ENCODE results near the gene EML5.

The EML5 gene

DNA sequence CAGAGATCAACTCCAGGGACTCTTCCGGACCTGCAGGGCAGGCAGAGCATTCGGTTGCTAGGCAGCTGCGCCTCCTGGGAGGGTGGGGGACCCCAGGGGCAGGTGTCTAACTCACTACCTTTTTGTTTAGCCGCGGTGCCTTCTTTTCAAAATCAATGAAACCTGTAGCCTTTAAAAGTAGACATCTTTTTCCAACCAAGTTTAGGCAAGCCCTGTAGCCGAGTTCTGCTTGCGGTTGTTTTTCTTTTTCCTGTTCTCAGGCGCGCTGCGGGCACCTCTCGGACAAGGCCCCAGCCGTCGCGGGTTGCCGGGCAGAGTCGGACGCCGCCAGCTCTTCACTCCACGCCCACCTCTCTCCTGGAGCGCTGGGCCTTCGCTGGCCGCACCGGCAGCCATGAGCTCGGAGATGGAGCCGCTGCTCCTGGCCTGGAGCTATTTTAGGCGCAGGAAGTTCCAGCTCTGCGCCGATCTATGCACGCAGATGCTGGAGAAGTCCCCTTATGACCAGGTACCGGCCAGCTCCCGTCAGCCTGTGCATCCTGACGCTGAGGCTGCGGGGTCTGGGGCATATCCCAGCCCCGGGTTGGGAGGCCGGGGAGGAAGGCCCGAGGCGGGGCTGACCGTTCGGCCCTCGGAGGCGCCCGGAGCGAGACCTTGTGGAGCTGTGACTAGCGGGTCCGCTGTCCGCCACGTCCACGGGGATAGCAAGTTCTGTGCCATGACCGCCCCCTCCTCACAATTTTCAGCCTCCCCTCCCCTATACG lies 31.7 kb upstream of the EML5 start, which contains the start of gene TTC8:
Gene TTC8, plus strand, starts transcription at position 338 of the 764 bp plus-strand sequence. Its CDS starts 57 bp downstream, at position 395.
- H3K23ac ChIP-seq (ENCODE audit: low read length) = no peak within 1 kb of the TSS
- peaks cover 3% of the 10 kb centered on the region for H3K79me2 ChIP-seq (ENCODE audit: control insufficient read depth, insufficient read depth, low read length, poor library complexity)
- H3K4me1 ChIP-seq (ENCODE audit: control insufficient read depth in 1 of 2, insufficient read depth in 2 of 2, low read length in 2 of 2) = no peaks in the 10 kb centered on the region
- no peak within 1 kb of the TSS for H2BK12ac ChIP-seq (ENCODE audit: low read length)
- H3K4me3 ChIP-seq (ENCODE audit: low read depth, low read length) = peak within 1 kb of the TSS; percentile 88
- no peak within 1 kb of the TSS for H2AK5ac ChIP-seq (ENCODE audit: low read length)
- H2BK120ac ChIP-seq (ENCODE audit: insufficient read depth, low read length, poor library complexity) = no peak within 1 kb of the TSS
- no peaks in the 10 kb centered on the region for H3K9me3 ChIP-seq (ENCODE audit: insufficient read depth, low read depth, low read length)
- H3K36me3 ChIP-seq (ENCODE audit: control insufficient read depth in 1 of 2, insufficient read depth in 2 of 2, low read length in 2 of 2) = no peaks in the 10 kb centered on the region
- peak within 1 kb of the TSS; percentile 80 for H4K12ac ChIP-seq (ENCODE audit: low read depth, low read length)
- peak within 1 kb of the TSS; percentile 58 for H2BK5ac ChIP-seq (ENCODE audit: low read depth, low read length, poor library complexity)
- H3K79me1 ChIP-seq (ENCODE audit: low read length) = peaks cover 5% of the 10 kb centered on the region
- H3K4ac ChIP-seq (ENCODE audit: low read depth, low read length) = peak within 1 kb of the TSS; percentile 15
- peak within 1 kb of the TSS; percentile 70 for H3K9ac ChIP-seq (ENCODE audit: low read length)
- peak within 1 kb of the TSS; percentile 26 for H3K18ac ChIP-seq (ENCODE audit: low read length)
- no peaks in the 10 kb centered on the region for H3K27me3 ChIP-seq (ENCODE audit: insufficient read depth, low read length)
- peak within 1 kb of the TSS; percentile 80 for H4K8ac ChIP-seq (ENCODE audit: low read depth, low read length)
- H4K91ac ChIP-seq (ENCODE audit: low read depth, low read length) = peak within 1 kb of the TSS; percentile 42
- peak within 1 kb of the TSS; percentile 89 for H2AFZ ChIP-seq (ENCODE audit: insufficient read depth, low read length, poor library complexity)
- H3K4me2 ChIP-seq (ENCODE audit: low read length) = peak within 1 kb of the TSS; percentile 94
- H3K14ac ChIP-seq (ENCODE audit: low read length) = peak within 1 kb of the TSS; percentile 32
- WGBS (ENCODE audit: extremely low coverage, insufficient coverage, insufficient read length) = no CpG with 5 or more reads among the region's 50 CpGs
- DNase-seq = peak; percentile 89 to 91
- peak within 1 kb of the TSS; percentile 76 for H3K27ac ChIP-seq (ENCODE audit: low read depth, low read length)

DNA sequence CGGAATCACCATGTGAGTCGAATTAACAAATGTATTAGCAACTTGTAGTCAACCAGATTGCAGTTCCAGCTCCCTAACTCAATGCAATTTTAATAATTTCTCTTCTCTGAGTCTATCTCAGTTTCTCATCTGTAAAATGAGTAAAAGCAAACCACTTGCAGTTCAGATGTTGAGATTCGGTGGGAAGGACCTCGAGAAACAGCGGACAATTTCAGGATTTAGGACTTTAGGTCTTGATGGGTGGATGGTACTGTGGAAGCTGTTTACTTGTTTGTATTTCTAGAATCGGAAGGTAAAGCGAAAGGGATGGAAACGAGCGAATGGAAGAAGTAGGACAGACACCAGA lies 31.2 kb upstream of the EML5 start:
- H3K14ac ChIP-seq (ENCODE audit: low read length) = no peak overlapping the region
- no CpG with 5 or more reads among the region's 9 CpGs for WGBS (ENCODE audit: extremely low coverage, insufficient coverage, insufficient read length)
- H3K9ac ChIP-seq (ENCODE audit: low read length) = no peak overlapping the region

DNA sequence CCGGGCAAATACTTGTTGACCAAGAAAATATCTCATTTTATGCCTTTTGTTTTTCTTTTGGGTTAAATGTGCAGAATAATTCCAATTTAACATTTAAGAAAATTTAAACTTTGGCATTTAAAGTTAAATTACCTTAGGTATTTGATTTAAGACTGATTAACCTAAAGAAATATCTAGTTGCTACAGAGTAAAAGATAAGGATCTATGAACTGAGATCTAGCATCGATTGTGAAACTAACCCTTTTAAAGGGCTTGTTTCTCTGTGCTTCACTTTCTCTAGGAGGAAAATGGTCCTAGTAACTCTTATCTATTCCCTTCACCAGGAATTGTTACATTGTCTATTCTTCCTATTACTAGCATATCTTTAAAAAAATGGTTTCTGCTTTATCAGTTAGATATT lies 29.1 kb upstream of the EML5 start:
- H3K27ac ChIP-seq (ENCODE audit: low read depth, low read length) = no peak overlapping the region
- H3K27me3 ChIP-seq (ENCODE audit: insufficient read depth, low read length) = no peaks in the 10 kb centered on the region
- H3K9me3 ChIP-seq (ENCODE audit: insufficient read depth, low read depth, low read length) = no peaks in the 10 kb centered on the region
- H3K36me3 ChIP-seq (ENCODE audit: control insufficient read depth in 1 of 2, insufficient read depth in 2 of 2, low read length in 2 of 2) = no peaks in the 10 kb centered on the region
- H4K12ac ChIP-seq (ENCODE audit: low read depth, low read length) = no peak overlapping the region
- no peak overlapping the region for H3K9ac ChIP-seq (ENCODE audit: low read length)
- H3K4me3 ChIP-seq (ENCODE audit: low read depth, low read length) = no peak overlapping the region
- WGBS (ENCODE audit: extremely low coverage, insufficient coverage, insufficient read length) = no CpG with 5 or more reads among the region's 2 CpGs
- no peak overlapping the region for H3K4me2 ChIP-seq (ENCODE audit: low read length)
- no peak overlapping the region for H3K18ac ChIP-seq (ENCODE audit: low read length)
- H3K79me1 ChIP-seq (ENCODE audit: low read length) = peaks cover 5% of the 10 kb centered on the region
- no peak overlapping the region for H2AK5ac ChIP-seq (ENCODE audit: low read length)
- H2AFZ ChIP-seq (ENCODE audit: insufficient read depth, low read length, poor library complexity) = no peak overlapping the region
- H2BK120ac ChIP-seq (ENCODE audit: insufficient read depth, low read length, poor library complexity) = no peak overlapping the region
- DNase-seq = peak in 1 of 2 donors; percentile 68
- H4K8ac ChIP-seq (ENCODE audit: low read depth, low read length) = no peak overlapping the region
- H2BK12ac ChIP-seq (ENCODE audit: low read length) = no peak overlapping the region
- H3K14ac ChIP-seq (ENCODE audit: low read length) = no peak overlapping the region
- peaks cover 3% of the 10 kb centered on the region for H3K79me2 ChIP-seq (ENCODE audit: control insufficient read depth, insufficient read depth, low read length, poor library complexity)
- no peak overlapping the region for H3K4ac ChIP-seq (ENCODE audit: low read depth, low read length)
- no peak overlapping the region for H3K23ac ChIP-seq (ENCODE audit: low read length)
- H3K4me1 ChIP-seq (ENCODE audit: control insufficient read depth in 1 of 2, insufficient read depth in 2 of 2, low read length in 2 of 2) = no peaks in the 10 kb centered on the region
- no peak overlapping the region for H4K91ac ChIP-seq (ENCODE audit: low read depth, low read length)
- H2BK5ac ChIP-seq (ENCODE audit: low read depth, low read length, poor library complexity) = no peak overlapping the region

More for the DNA sequence above, 31.2 kb upstream of the EML5 start:
- no peak for DNase-seq
- no peak overlapping the region for H3K4me3 ChIP-seq (ENCODE audit: low read depth, low read length)
- no peak overlapping the region for H4K91ac ChIP-seq (ENCODE audit: low read depth, low read length)
- no peaks in the 10 kb centered on the region for H3K36me3 ChIP-seq (ENCODE audit: control insufficient read depth in 1 of 2, insufficient read depth in 2 of 2, low read length in 2 of 2)
- H3K27ac ChIP-seq (ENCODE audit: low read depth, low read length) = no peak overlapping the region
- no peak overlapping the region for H3K4ac ChIP-seq (ENCODE audit: low read depth, low read length)
- H3K79me1 ChIP-seq (ENCODE audit: low read length) = peaks cover 5% of the 10 kb centered on the region
- no peak overlapping the region for H4K12ac ChIP-seq (ENCODE audit: low read depth, low read length)
- no peak overlapping the region for H2AK5ac ChIP-seq (ENCODE audit: low read length)
- H4K8ac ChIP-seq (ENCODE audit: low read depth, low read length) = peak overlapping the region; percentile 70
- peaks cover 3% of the 10 kb centered on the region for H3K79me2 ChIP-seq (ENCODE audit: control insufficient read depth, insufficient read depth, low read length, poor library complexity)
- H3K18ac ChIP-seq (ENCODE audit: low read length) = no peak overlapping the region
- H3K27me3 ChIP-seq (ENCODE audit: insufficient read depth, low read length) = no peaks in the 10 kb centered on the region
- peak overlapping the region; percentile 94 for H3K4me2 ChIP-seq (ENCODE audit: low read length)
- no peak overlapping the region for H3K23ac ChIP-seq (ENCODE audit: low read length)
- H2AFZ ChIP-seq (ENCODE audit: insufficient read depth, low read length, poor library complexity) = peak overlapping the region; percentile 89
- no peaks in the 10 kb centered on the region for H3K9me3 ChIP-seq (ENCODE audit: insufficient read depth, low read depth, low read length)
- no peak overlapping the region for H2BK120ac ChIP-seq (ENCODE audit: insufficient read depth, low read length, poor library complexity)
- H3K4me1 ChIP-seq (ENCODE audit: control insufficient read depth in 1 of 2, insufficient read depth in 2 of 2, low read length in 2 of 2) = no peaks in the 10 kb centered on the region
- H2BK12ac ChIP-seq (ENCODE audit: low read length) = no peak overlapping the region
- H2BK5ac ChIP-seq (ENCODE audit: low read depth, low read length, poor library complexity) = no peak overlapping the region

DNA sequence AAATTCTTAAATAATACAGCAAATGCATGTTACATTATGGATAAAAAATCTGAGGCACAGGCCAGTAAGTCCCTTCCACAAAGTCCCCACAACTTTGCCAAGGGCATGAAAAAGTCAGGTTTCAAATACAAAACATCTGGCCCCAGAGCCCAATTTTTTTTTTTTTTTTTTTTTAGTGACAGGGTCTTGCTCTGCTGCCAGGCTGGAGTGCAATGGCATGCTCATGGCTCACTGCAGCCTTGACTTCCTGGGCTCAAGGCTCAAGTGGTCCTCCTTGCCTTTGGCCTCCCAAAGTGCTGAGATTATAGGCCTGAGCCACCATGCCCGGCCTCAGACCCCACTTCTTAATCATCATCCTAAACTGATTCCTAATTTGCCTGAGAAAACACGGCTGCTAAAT lies 28.6 kb upstream of the EML5 start:
- DNase-seq = no peak

More for the DNA sequence above, 28.6 kb upstream of the EML5 start:
- Histone ChIP-seq H3K14ac (ENCODE audit: low read length) (no peak overlapping the region), H3K4me3 (ENCODE audit: low read depth, low read length) (no peak overlapping the region), H3K4me2 (ENCODE audit: low read length) (no peak overlapping the region), H3K27me3 (ENCODE audit: insufficient read depth, low read length) (no peaks in the 10 kb centered on the region), H3K23ac (ENCODE audit: low read length) (no peak overlapping the region), H4K8ac (ENCODE audit: low read depth, low read length) (no peak overlapping the region), H3K4me1 (ENCODE audit: control insufficient read depth in 1 of 2, insufficient read depth in 2 of 2, low read length in 2 of 2) (no peaks in the 10 kb centered on the region), H3K36me3 (ENCODE audit: control insufficient read depth in 1 of 2, insufficient read depth in 2 of 2, low read length in 2 of 2) (no peaks in the 10 kb centered on the region), H3K9me3 (ENCODE audit: insufficient read depth, low read depth, low read length) (no peaks in the 10 kb centered on the region), H2AFZ (ENCODE audit: insufficient read depth, low read length, poor library complexity) (no peak overlapping the region), H2BK12ac (ENCODE audit: low read length) (no peak overlapping the region), H3K4ac (ENCODE audit: low read depth, low read length) (no peak overlapping the region), H2AK5ac (ENCODE audit: low read length) (no peak overlapping the region), H4K12ac (ENCODE audit: low read depth, low read length) (no peak overlapping the region), H2BK120ac (ENCODE audit: insufficient read depth, low read length, poor library complexity) (no peak overlapping the region), H4K91ac (ENCODE audit: low read depth, low read length) (no peak overlapping the region), H3K79me1 (ENCODE audit: low read length) (peaks cover 5% of the 10 kb centered on the region), H3K9ac (ENCODE audit: low read length) (no peak overlapping the region), H3K18ac (ENCODE audit: low read length) (no peak overlapping the region), H3K79me2 (ENCODE audit: control insufficient read depth, insufficient read depth, low read length, poor library complexity) (peaks cover 3% of the 10 kb centered on the region), H3K27ac (ENCODE audit: low read depth, low read length) (no peak overlapping the region), H2BK5ac (ENCODE audit: low read depth, low read length, poor library complexity) (no peak overlapping the region)
- WGBS (ENCODE audit: extremely low coverage, insufficient coverage, insufficient read length) = no CpG with 5 or more reads among the region's 2 CpGs

All from trophoblast cell (in vitro differentiated cells and primary cell).